OCI-LY3 (cell line): ENCODE results near the gene E2F6.

ENCODE experiments used
- EZH2phosphoT487 ChIP-seq: fragments of 200-600 bp; shearing (Covaris generic); IDR thresholded peaks from 2 replicates; pipeline ENCODE4 v1.6.1; 2018; ENCODE audit warnings: antibody characterized with exemption, mixed run types, low read depth
- TF ChIP-seq, protein P1 (sequence below): fragments of 200-600, 300-600 bp; sonication (generic); IDR thresholded peaks from 2 replicates; pipeline ENCODE4 v1.5.1; 2014; ENCODE audit warnings: antibody characterized with exemption, low read length, low read depth

- TF ChIP-seq, protein P1, sequence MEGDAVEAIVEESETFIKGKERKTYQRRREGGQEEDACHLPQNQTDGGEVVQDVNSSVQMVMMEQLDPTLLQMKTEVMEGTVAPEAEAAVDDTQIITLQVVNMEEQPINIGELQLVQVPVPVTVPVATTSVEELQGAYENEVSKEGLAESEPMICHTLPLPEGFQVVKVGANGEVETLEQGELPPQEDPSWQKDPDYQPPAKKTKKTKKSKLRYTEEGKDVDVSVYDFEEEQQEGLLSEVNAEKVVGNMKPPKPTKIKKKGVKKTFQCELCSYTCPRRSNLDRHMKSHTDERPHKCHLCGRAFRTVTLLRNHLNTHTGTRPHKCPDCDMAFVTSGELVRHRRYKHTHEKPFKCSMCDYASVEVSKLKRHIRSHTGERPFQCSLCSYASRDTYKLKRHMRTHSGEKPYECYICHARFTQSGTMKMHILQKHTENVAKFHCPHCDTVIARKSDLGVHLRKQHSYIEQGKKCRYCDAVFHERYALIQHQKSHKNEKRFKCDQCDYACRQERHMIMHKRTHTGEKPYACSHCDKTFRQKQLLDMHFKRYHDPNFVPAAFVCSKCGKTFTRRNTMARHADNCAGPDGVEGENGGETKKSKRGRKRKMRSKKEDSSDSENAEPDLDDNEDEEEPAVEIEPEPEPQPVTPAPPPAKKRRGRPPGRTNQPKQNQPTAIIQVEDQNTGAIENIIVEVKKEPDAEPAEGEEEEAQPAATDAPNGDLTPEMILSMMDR: no peak
- TF ChIP-seq EZH2phosphoT487: no peak
Measured at GRCh38 chr2:11514904-11515303, 48.9 kb upstream of the E2F6 start.
